ENCODE results near the gene ZNF605. TPM values are rescaled to one million over a fixed set of nuclear protein-coding genes. Genes with fewer than 3 reads are reported as not detected.
A peak's percentile ranks its signal among the peaks of the same experiment; 100 is the strongest.
"Not testable (repeated sequence)": the region's sequence is repeated elsewhere in the genome, so short reads cannot be mapped to it uniquely, and the experiment has no call there.

Gene ZNF605
- 7.3 and 8.2 TPM in 2 replicates for total RNA-seq

DNA sequence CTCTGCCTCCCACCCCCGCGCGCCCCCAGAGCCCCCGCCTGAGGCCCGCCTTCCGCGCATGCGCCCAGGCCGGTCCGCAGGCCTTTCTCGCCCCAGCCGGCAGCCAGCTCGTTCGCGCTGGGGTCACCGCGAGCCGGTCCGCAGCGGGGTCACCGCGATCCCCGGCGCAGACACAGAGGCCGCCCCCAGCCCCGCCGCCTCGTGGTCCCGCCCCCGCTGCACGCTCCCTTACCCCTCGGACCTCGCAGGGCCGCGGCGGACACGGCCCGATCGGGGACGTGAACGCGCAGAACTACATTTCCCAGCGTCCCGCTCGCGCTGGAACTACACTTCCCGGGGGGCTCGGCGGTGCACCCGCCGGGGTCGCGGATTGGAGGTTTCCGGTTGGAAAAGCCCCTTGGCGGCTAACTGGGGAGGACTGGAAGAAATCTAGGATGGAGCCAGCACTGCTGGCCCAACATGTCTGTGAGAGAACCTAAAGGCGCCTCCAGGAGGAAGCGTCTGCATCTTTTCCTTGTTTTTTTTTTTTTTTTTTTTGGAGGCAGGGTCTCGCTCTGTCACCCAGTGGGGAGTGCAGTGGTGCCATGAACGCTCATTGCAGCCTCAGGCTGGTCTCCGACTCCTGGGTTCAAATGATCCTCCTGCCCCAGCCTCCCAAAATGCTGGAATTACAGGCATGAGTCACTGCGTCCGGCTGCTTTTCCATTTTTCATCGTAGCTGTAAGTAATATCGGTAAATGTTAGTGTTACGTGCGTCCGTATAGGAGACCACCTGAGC, at the start of gene ZNF605:
Gene ZNF605 (minus strand): TSS at position 296 of the 778 bp plus-strand sequence. CDS start 10,671 bp downstream, outside the sequence.
- intact Hi-C loops (cut with micrococcal nuclease): loop anchor here (1.0 kb wide), 5 partner anchors 30 to 124 kb away; partner anchors contain the start of genes CHFR, ZNF140, ZNF26 and ZNF84
- Mint-ChIP-seq H3K9me3 (peaks cover 42% of the 10 kb centered on the region), H3K27ac (peak within 1 kb of the TSS; percentile 96), H3K36me3 (ENCODE audit: low read depth) (peaks cover 35% of the 10 kb centered on the region), H3K4me3 (ENCODE audit: low read depth) (peak within 1 kb of the TSS; percentile 96), H3K27me3 (ENCODE audit: low read depth) (no peaks in the 10 kb centered on the region), H3K4me1 (ENCODE audit: low read depth) (peaks cover 12% of the 10 kb centered on the region)
- peak; percentile 82 for DNase-seq (ENCODE audit: low spot score)

DNA sequence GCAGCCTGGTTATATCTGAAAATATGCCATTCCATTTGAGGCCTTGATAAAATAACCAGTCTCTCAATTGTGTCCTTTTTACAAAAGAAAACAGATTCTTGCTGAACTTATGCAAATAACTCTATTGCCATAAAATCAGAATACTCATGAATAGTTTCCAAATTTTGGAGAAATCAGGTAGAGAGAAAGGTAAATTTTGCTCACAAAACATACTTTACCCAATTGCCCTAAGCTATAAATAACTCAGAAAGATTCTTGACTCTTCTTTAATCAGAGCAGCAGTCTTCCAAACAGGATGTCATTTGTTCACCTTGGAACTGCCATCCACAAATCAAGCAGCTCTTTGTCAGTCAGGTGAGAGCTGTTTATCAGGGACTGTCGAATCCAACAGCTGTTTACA, 42.6 kb upstream of the ZNF605 start:
- Mint-ChIP-seq H3K9me3 (peaks cover 80% of the 10 kb centered on the region), H3K4me3 (ENCODE audit: low read depth) (no peak overlapping the region), H3K27me3 (ENCODE audit: low read depth) (no peaks in the 10 kb centered on the region), H3K27ac (no peak overlapping the region), H3K36me3 (ENCODE audit: low read depth) (peaks cover 86% of the 10 kb centered on the region), H3K4me1 (ENCODE audit: low read depth) (no peaks in the 10 kb centered on the region)
- intact Hi-C loops (cut with micrococcal nuclease): no loop called here
- DNase-seq (ENCODE audit: low spot score): no peak

DNA sequence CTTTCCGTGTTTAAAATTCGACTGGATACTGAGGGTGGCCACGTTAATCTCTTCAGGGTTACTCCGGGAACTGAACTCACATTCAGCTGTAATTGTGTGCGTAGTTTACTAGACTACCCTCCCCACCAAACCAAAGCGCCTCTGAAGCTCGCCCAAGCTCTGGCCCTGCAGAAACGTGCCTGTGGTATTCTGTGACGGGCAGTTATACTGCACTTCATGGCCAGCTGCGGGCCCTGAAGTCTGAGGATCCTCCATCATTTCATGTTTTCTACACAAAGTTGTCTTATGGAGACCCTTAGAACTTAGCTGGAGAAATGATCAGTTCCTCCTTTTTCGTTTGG, 30.7 kb upstream of the ZNF605 start:
- Mint-ChIP-seq H3K9me3 (peaks cover 63% of the 10 kb centered on the region), H3K4me1 (ENCODE audit: low read depth) (peaks cover 16% of the 10 kb centered on the region), H3K27me3 (ENCODE audit: low read depth) (no peaks in the 10 kb centered on the region), H3K36me3 (ENCODE audit: low read depth) (peaks cover 57% of the 10 kb centered on the region), H3K27ac (peak overlapping the region; percentile 90), H3K4me3 (ENCODE audit: low read depth) (peak overlapping the region; percentile 89)
- intact Hi-C loops (cut with micrococcal nuclease): loop anchor here (1.0 kb wide), 7 partner anchors 31 to 194 kb away; partner anchors contain the start of genes CHFR, ZNF10, ZNF140 and ZNF268
- DNase-seq (ENCODE audit: low spot score): no peak

DNA sequence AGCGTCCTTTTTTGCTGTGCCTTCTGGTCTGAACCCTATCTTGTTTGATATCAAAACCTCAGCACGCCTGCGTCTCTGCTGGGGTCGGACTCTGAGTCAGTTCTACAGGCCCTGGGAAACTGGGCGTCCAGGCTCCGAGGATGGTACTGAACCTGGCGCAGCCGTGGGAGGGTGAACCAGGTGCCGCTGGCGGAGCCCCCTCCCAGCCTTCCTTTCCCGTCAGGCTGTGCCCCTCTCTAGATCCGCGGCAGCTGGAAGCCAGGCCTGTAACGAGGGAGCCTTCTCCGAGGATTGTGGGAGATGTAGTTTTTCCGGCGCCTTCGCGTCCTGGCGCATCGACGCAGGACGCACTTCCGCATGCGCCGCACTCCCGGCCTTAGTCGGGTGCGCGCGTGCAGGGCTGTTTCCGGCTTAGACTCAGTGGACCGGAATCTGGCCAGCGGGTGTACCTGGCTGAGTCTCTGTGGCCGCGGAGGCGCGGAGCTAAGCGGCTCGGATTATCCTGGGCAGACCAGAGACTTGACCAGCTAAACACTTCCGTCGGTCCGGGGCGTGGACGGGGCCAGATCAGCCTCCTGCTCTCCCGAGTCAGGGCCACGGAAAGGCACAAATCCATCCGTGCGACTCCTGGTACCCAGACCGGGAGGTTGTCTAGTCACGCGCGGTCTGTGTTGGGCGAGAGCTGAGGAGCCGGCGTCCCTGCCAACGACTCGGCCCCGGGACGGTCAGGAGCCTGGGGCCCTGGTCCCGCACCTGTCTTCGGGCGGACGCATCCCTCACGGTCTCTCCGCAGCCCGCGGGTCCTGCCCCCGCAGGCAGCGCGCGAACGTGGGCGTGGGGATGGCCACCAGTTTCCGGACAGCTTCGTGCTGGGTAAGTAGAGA, 30.1 kb upstream of the ZNF605 start, which contains the start of gene ZNF26:
Gene ZNF26 (plus strand): TSS at position 367 of the 884 bp plus-strand sequence. CDS start 474 bp downstream, at position 841.
- peaks cover 51% of the 10 kb centered on the region for H3K36me3 Mint-ChIP-seq (ENCODE audit: low read depth)
- H3K4me1 Mint-ChIP-seq (ENCODE audit: low read depth): peaks cover 16% of the 10 kb centered on the region
- peak; percentile 84 for DNase-seq (ENCODE audit: low spot score)
- H3K27ac Mint-ChIP-seq: peak within 1 kb of the TSS; percentile 90
- H3K9me3 Mint-ChIP-seq: peaks cover 62% of the 10 kb centered on the region
- no peaks in the 10 kb centered on the region for H3K27me3 Mint-ChIP-seq (ENCODE audit: low read depth)
- H3K4me3 Mint-ChIP-seq (ENCODE audit: low read depth): peak within 1 kb of the TSS; percentile 89
- intact Hi-C loops (cut with micrococcal nuclease): loop anchor here (1.0 kb wide), 7 partner anchors 30 to 195 kb away; partner anchors contain the start of genes CHFR, ZNF10, ZNF140 and ZNF268

- H3K36me3 Mint-ChIP-seq (ENCODE audit: low read depth): not testable (repeated sequence)
These were observed 20.8 kb upstream of the ZNF605 start for GRCh38 chr12:132976870-132977269.

DNA sequence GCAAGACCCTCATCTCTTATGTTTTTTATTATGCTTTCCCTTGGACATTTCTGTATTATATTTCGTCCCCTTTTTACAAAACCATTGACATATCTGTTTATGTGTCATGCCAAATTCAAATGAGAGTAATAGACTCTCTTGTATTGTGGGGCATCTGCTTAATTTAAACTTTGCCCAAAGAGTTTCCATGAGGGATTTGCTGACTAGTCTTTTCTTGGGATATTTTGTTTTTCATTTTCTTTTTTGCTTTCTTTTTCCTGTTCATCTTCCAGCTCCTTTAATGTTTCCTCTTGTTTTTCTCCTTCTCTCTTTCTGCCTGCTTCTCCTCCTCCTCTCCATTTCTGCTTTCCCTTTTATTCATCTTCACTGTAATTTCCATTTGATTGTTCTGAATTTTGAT, 16.3 kb upstream of the ZNF605 start:
- intact Hi-C loops (cut with micrococcal nuclease): no loop called here
- H3K27ac Mint-ChIP-seq: no peak overlapping the region
- H3K36me3 Mint-ChIP-seq (ENCODE audit: low read depth): peaks cover 7% of the 10 kb centered on the region
- DNase-seq (ENCODE audit: low spot score): no peak
- H3K9me3 Mint-ChIP-seq: peaks cover 61% of the 10 kb centered on the region
- no peaks in the 10 kb centered on the region for H3K27me3 Mint-ChIP-seq (ENCODE audit: low read depth)
- no peaks in the 10 kb centered on the region for H3K4me1 Mint-ChIP-seq (ENCODE audit: low read depth)
- H3K4me3 Mint-ChIP-seq (ENCODE audit: low read depth): no peak overlapping the region

More at GRCh38 chr12:132976870-132977269, 20.8 kb upstream of the ZNF605 start:
- DNase-seq (ENCODE audit: low spot score); intact Hi-C loops (cut with micrococcal nuclease); H3K27ac Mint-ChIP-seq; H3K4me3 Mint-ChIP-seq (ENCODE audit: low read depth); H3K4me1 Mint-ChIP-seq (ENCODE audit: low read depth); H3K27me3 Mint-ChIP-seq (ENCODE audit: low read depth): not testable (repeated sequence)
- peaks cover 75% of the 10 kb centered on the region for H3K9me3 Mint-ChIP-seq

GRCh38 chr12:132967736-132968135, 11.6 kb upstream of the ZNF605 start:
- intact Hi-C loops (cut with micrococcal nuclease): no loop called here
- no peak overlapping the region for H3K27ac Mint-ChIP-seq
- H3K9me3 Mint-ChIP-seq: peaks cover 58% of the 10 kb centered on the region
- no peak for DNase-seq (ENCODE audit: low spot score)
- H3K4me3 Mint-ChIP-seq (ENCODE audit: low read depth): no peak overlapping the region
- H3K27me3 Mint-ChIP-seq (ENCODE audit: low read depth): no peaks in the 10 kb centered on the region
- peaks cover 18% of the 10 kb centered on the region for H3K36me3 Mint-ChIP-seq (ENCODE audit: low read depth)
- H3K4me1 Mint-ChIP-seq (ENCODE audit: low read depth): no peaks in the 10 kb centered on the region

DNA sequence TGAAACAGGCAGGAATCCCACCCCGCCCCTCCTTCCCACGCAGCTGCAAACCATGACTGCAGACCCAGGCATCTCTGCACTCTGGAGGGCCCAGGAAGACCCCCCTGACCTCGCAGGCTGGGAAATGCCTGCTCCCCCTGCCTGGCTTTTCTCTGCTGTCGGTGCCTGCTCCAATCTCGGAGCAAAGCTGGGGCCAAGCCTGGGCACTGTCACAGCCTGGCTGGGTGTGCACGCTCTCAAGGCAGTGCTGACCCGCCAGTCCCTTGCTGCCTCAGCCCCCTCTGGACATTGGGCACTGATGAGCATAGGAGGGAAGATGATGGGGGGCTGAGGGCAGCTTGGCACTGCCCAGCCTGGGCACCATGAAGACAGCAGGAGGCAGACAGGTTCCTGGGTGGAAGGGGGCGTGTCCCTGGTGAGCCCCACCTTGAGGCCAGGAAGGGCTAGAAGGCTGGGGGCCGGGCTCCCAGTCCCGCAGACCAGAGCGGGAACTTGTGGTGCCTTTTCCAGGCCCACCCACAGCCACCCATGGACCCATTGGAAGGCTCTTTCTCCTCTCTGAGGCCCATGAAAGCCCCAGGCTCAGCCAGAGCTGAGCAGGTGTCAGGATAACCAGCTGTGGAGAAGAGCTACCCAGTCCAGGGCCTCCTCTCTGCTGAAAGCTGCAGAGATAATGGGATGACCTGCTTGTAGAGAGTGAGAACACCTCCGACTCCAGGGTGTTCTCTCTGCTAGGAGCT, 10.7 kb upstream of the ZNF605 start:
- intact Hi-C loops (cut with micrococcal nuclease): no loop called here
- Mint-ChIP-seq H3K36me3 (ENCODE audit: low read depth) (peaks cover 21% of the 10 kb centered on the region), H3K4me3 (ENCODE audit: low read depth) (no peak overlapping the region), H3K27ac (no peak overlapping the region), H3K9me3 (peaks cover 51% of the 10 kb centered on the region), H3K4me1 (ENCODE audit: low read depth) (no peaks in the 10 kb centered on the region), H3K27me3 (ENCODE audit: low read depth) (no peaks in the 10 kb centered on the region)
- no peak for DNase-seq (ENCODE audit: low spot score)

DNA sequence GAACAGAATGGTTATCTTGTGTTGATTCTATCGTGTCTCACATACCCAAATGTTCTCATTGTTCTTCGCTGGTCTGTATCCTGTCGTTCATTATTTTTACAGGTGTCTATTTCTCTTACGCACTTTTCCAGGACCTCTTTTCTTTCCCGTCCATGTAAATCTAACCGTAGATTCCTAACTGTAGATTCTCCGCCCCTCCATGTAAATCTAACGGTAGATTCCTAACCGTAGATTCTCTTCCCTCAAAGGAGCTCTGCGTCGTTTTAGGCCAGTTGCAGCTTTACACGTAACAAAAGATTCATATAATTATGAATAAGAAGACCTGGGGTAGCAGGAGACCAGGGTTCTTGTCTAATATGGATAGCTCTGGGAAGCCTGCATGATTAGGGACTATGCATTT, 9.7 kb upstream of the ZNF605 start:
- Mint-ChIP-seq H3K27ac (no peak overlapping the region), H3K36me3 (ENCODE audit: low read depth) (peaks cover 25% of the 10 kb centered on the region), H3K27me3 (ENCODE audit: low read depth) (no peaks in the 10 kb centered on the region), H3K4me3 (ENCODE audit: low read depth) (no peak overlapping the region), H3K9me3 (peaks cover 53% of the 10 kb centered on the region), H3K4me1 (ENCODE audit: low read depth) (no peaks in the 10 kb centered on the region)
- DNase-seq (ENCODE audit: low spot score): no peak
- intact Hi-C loops (cut with micrococcal nuclease): no loop called here

GRCh38 chr12:132963947-132964346, 7.8 kb upstream of the ZNF605 start:
- H3K27me3 Mint-ChIP-seq (ENCODE audit: low read depth); H3K27ac Mint-ChIP-seq; H3K4me1 Mint-ChIP-seq (ENCODE audit: low read depth); DNase-seq (ENCODE audit: low spot score); H3K4me3 Mint-ChIP-seq (ENCODE audit: low read depth); intact Hi-C loops (cut with micrococcal nuclease): not testable (repeated sequence)
- H3K36me3 Mint-ChIP-seq (ENCODE audit: low read depth): peaks cover 33% of the 10 kb centered on the region
- H3K9me3 Mint-ChIP-seq: peaks cover 61% of the 10 kb centered on the region

DNA sequence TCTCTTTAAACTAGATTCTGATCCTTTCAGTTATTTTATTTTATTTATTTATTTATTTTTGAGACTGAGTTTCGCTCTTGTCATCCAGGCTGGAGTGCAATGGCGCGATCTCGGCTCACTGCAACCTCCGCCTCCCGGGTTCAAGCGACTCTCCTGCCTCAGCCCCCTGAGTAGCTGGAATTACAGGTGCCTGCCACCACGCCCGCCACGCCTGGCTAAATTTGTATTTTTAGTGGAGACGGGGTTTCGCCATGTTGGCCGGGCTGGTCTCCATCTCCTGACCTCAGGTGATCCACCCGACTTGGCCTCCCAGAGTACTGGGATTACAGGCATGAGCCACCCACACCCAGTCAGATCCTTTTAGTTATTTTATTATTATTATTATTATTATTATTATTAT, 5.7 kb upstream of the ZNF605 start:
- H3K4me3 Mint-ChIP-seq (ENCODE audit: low read depth); H3K27me3 Mint-ChIP-seq (ENCODE audit: low read depth); intact Hi-C loops (cut with micrococcal nuclease); H3K4me1 Mint-ChIP-seq (ENCODE audit: low read depth); DNase-seq (ENCODE audit: low spot score); H3K27ac Mint-ChIP-seq: not testable (repeated sequence)
- peaks cover 55% of the 10 kb centered on the region for H3K9me3 Mint-ChIP-seq
- peaks cover 34% of the 10 kb centered on the region for H3K36me3 Mint-ChIP-seq (ENCODE audit: low read depth)
